CD4-positive, alpha-beta T cell treated with Interleukin-6 at 100 ng/mL for 8 hours (primary cell): ENCODE data around the gene RUBCN.
"Not testable (repeated sequence)": the region's sequence is repeated elsewhere in the genome, so short reads cannot be mapped to it uniquely, and the experiment has no call there.

Experiments used
- DNase-seq: peaks from one replicate; pipeline ENCODE4 v3.0.0-alpha.2; 2020; ENCODE audit warnings: mixed read lengths, low spot score

Gene RUBCN

GRCh38 chr3:197734667-197735318, 1.9 kb downstream of the RUBCN start:
- no peak for DNase-seq

DNA sequence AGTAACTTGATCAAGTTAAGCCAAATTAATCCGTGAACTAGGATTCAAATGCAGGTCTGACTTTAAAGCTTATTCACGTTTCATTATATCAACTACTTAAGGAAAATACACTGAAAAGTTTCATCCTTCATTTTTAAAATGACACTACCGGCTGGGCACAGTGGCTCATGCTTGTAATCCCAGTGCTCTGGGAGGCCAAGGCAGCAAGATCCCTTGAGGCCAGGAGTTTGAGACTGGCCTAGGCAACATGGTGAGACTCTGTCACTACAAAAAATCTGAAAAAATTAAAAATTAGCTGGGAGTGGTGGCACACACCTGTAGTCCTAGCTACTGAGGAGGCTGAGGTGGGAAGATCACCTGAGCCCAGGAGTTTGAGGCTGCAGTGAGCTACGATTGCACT, 3.7 kb downstream of the RUBCN start:
- no peak for DNase-seq

- DNase-seq: not testable (repeated sequence)
Observed at GRCh38 chr3:197731483-197731882, 5.2 kb downstream of the RUBCN start.

GRCh38 chr3:197730770-197731169, 5.9 kb downstream of the RUBCN start:
- not testable (repeated sequence) for DNase-seq

DNA sequence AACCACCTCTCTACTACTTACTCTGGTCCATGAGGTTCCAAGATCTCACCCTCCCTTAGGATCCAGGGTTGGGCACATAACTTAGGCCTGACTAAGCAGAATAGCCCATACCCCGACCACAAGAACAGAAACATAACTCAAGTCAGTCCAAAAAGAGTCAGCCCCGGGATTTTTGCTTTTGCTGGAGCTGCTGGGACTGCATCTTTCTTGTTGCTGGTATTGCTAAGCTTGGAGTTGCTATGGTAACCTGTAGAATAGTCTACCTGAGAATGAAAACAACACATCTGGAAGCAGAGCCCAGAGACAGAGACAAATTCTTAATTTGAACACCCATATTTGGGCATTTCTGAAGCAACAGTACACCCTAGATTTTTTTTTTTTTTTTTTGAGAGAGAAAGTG, 6.5 kb downstream of the RUBCN start:
- no peak for DNase-seq

GRCh38 chr3:197728487-197728886, 8.2 kb downstream of the RUBCN start:
- no peak for DNase-seq

DNA sequence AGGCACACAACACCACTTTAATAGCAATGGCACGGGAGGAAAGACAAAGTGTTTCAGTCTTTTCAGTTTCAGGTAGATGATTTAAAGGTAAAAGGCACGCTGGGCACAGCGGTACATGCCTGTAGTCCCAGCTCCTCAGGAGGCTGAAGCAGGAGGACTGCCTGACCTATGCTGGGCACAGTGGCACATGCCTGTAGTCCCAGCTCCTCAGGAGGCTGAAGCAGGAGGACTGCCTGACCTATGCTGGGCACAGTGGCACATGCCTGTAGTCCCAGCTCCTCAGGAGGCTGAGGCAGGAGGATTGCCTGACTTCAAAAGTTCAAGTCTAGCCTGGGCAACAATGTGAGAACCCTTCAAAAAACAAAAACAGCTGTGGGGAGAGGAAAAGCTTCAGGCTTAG, 8.8 kb downstream of the RUBCN start:
- DNase-seq: not testable (repeated sequence)

DNA sequence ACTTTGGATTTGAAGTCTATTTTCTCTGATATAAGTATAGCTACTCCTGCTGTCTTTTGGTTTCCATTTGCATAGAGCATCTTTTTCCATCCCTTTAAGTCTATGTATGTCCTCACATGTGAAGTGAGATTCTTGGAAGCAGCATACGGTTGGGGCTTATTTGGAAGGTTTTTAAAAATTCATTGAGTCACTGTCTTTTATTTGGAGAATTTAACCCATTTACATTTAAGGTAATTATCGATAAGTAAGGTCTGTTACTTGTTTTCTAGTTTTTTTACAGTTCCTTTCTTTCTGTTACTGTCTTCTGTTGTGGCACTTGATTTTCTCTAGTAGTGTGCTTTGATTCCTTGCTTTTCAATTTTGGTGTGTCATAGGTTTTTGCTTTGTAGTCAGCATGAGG, 14.0 kb downstream of the RUBCN start:
- DNase-seq: no peak

GRCh38 chr3:197720694-197721093, 16.0 kb downstream of the RUBCN start:
- no peak for DNase-seq

DNA sequence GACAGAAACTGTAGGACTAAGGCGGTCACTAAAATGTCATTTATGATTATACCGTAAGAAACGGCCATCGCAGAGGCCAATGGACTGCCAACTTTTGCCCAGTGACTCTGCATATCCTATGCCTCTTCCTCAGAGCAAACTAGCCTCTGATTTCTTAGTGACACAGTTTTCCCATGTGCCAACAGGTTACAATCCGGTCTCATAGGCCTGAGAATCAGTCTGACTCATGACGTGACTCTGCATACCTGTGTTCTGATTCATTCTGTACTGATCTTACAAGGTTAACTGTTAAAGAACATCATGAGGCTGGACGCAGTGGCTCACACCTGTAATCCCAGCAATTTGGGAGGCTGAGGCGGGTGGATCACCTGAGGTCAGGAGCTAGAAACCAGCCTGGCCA, 17.8 kb downstream of the RUBCN start:
- DNase-seq: no peak

DNA sequence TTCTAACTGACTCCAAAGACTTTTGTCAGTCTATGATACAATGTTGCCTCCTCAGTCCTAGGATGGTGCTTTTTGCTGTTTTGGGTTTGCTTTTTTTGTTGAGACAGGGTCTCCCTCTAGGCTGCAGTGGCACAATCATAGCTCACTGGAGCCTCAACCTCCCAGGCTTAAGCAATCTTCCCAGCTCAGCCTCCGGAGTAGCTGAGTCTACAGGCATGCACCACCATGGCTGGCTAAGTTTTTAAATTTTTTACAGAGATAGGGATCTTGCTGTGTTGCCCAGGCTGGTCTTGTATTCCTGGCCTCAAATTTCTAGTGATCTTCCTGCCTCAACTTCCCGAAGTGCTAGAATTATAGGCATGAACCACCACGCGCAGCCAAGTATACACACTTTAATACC, 22.5 kb downstream of the RUBCN start:
- no peak for DNase-seq

DNA sequence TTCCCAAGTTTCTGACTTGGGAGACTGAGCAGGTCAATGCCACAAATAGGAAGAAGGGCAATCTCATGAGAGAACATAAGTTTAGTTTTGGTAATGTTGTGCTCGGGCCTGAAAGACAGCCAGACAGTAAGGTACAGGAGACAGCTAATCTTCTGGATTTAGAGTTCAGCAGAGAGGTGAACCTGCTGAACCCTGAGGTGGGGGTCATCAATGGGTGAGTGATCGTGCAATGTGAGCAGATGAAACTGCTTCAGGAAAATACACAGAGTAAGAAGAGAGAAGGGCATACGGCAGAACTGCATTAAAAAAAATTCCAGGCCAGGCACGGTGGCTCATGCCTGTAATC, 23.3 kb downstream of the RUBCN start:
- no peak for DNase-seq

DNA sequence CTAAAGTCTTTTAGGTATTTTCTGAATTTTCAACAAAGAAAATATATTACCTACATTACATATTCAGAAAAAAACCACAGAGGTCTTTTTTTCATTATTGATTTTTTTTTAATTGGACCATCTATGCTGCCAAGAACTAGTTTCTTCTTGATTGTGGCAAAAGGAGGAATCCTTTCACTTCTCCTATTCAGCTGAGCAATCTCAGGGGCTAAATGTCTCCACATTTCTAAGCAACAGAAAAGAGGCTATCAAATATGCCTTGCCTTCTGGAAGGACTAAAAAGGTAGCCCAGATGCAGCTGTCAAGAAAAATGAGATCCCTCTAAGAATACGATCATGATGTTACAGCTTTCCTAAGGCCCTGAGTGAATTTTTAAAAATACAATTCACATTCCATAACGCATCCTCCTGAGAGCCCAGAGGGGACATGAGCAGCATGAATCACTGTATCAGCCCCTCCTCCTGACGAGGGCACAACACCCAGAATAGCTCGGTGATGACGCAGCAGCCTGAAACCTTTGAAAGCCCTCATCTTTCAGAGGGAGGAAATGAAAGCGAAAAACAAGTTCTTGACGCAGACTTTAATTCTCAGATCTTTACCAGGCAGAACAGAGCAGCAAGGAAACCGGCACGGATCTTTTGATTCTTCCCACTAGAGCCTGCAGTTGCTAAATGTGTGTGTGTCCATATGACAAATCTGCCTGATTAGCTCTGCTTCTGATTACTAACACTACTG, 24.6 kb downstream of the RUBCN start:
- DNase-seq: peak; percentile 89

DNA sequence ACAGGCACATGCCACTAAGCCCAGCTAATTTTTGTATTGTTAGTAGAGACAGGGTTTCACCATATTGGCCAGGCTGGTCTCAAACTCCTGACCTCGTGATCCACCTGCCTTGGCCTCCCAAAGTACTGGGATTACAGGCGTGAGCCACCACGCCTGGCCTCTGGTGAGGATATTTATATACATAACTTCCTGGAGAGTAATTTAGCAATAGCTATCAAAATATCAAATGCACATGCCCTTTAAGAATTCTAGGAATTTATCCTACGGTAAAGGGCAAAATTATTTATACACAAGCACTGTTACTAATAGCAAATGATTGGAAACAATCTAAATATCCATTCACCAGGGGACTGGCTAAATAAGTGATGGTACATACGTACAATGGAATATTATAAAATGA, 25.7 kb downstream of the RUBCN start:
- DNase-seq: not testable (repeated sequence)

GRCh38 chr3:197709135-197709534, 27.6 kb downstream of the RUBCN start:
- DNase-seq: no peak

DNA sequence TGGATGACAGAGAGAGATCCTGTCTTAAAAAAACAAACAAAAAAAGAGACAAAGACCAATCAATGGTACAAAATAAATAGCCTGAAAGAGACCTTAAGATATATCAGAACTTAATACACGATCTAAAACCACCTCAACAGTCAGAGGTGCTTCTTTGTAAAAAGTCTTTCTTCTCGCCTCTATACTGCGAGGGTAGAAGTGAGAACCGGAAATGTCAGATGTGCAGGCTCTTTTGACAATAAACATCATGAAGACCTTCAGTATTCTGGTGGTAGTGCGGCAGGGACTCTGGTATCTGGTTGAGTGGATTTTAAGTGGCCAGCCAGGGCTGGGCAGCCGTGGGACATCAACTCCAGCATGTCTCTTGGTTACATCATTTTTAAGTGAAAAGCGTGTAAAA, 30.0 kb downstream of the RUBCN start:
- DNase-seq: no peak

DNA sequence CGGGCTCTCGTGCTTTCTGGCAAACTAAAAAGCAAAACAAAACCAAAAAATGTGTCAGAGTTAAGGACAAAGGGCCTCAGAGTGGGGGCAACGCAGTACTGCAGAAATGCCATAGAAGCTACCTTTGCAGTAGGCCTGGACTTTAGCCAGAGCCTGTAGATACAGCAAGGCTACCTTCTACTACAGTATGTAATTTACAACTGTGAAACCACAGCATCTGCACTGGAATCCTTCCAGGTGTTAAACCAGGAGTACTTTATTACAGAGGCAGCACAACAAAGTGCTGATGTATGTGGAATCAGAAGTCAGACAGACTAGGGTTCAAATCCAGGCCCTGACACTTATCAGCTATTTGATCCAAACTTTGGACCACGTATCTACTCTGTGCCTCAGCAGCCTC, 34.9 kb downstream of the RUBCN start:
- no peak for DNase-seq

GRCh38 chr3:197700095-197700494, 36.6 kb downstream of the RUBCN start:
- DNase-seq: no peak

DNA sequence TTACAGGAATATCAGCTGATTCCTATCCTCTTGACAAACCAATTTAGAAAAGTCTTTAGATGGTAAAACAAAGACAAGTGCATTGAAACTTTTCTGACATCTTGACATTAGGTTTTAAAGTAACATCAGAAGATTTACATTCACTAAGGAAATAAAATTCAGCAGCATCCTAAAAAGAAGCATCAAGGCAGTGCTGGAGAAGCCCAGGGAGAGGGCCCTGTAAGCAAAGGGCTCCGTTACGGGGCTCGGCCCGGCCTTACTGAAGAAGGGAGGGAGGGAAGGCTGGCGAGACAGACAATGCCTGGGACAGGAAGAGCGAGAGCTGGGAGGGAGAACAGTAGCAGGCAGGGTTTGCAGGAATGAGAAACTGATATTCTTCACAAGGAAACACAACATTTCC, 39.3 kb downstream of the RUBCN start:
- DNase-seq: no peak

DNA sequence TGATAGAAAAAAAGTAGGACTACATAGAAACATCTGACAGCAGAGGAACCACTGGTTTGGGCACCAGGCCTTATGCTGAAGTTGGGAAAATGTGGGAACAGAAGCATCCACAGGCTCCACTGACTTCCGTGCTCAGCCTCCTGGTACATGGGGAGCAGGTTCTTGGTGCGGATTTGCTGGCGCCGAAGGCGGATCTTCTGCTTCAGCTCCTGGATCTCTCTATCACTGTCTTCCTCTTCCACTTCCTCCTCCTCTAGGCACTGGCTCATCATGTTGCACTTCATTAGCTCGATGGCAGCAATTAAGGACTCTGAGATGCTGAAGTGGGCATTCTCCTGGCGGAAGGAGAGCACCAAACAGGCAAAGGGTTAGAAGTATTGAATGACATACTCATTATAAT, 42.5 kb downstream of the RUBCN start:
- no peak for DNase-seq

DNA sequence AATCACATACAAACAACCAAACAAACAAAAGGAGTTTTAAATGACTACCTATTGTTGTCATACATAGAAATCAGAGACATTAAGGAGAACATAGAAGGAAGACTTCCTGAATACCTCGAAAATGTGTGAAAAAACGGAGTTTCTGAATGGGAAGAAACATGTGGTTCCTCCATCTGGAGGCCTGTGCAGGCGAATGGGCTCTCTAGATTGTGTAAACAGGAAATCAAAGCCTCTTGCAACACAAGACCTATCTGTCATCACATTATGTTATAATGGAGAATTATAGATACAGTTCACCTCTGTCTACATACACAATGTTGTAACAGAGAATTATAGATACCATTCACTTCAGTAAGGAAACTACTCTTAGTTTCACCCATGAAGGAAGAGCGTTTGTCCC, 44.1 kb downstream of the RUBCN start:
- no peak for DNase-seq

- DNase-seq: no peak
Observed at GRCh38 chr3:197690754-197691153, 46.0 kb downstream of the RUBCN start.

- DNase-seq: no peak
Observed at GRCh38 chr3:197687570-197687969, 49.1 kb downstream of the RUBCN start.

- DNase-seq: no peak
Observed at GRCh38 chr3:197686899-197687298, 49.8 kb downstream of the RUBCN start.
